IMR-90 (cell line): ENCODE measurements around the gene SH3TC1. TPM values are rescaled to one million over a fixed set of nuclear protein-coding genes. Genes with fewer than 3 reads are reported as not detected.

Source experiments
- ATAC-seq: fragments of 200-7000 bp; cut with Tn5 transposase; 2 replicates; pipeline ENCODE4 v1.9.1; 2020; ENCODE audit warnings: low read depth, mild to moderate bottlenecking, moderate library complexity
- BruUV-seq: library from RNA; stranded (reverse); fragments of 400-500 nt; replicated peaks from 2 replicates; lab custom pipeline; 2021; lab: Mats Ljungman, UMichigan
- CTCF ChIA-PET: fragments of 300-600 bp; formaldehyde crosslinking; extraction: SDS; loops from one replicate; lab custom pipeline; 2021; ENCODE audit warnings: antibody characterized with exemption; lab: Yijun Ruan, JAX
- POLR2A ChIA-PET: fragments of 300-600 bp; sonication (Branson Sonifier 250); formaldehyde crosslinking; loops from one replicate; lab custom pipeline; 2022; ENCODE audit warnings: antibody characterized with exemption; ENCODE audit not compliant: unreplicated experiment; lab: Charles Lee
- DNase-seq: peaks from one replicate; pipeline ENCODE4 v3.0.0; 2013
- H2AFZ ChIP-seq: replicated peaks from 2 replicates; pipeline ENCODE3; 2013; ENCODE audit warnings: low read length, mild to moderate bottlenecking; ENCODE audit not compliant: poor library complexity
- H2AK5ac ChIP-seq: 2 replicates; pipeline ENCODE4 v1.6.1; 2013; ENCODE audit warnings: low read depth, low read length, inconsistent platforms
- H2AK9ac ChIP-seq: replicated peaks from 2 replicates; pipeline ENCODE3; 2013; ENCODE audit warnings: mild to moderate bottlenecking, low read depth, low read length, moderate library complexity; ENCODE audit not compliant: poor library complexity
- H2BK120ac ChIP-seq: 2 replicates; pipeline ENCODE4 v1.6.1; 2013; ENCODE audit warnings: low read depth, low read length, inconsistent platforms
- H2BK15ac ChIP-seq: 3 replicates; pipeline ENCODE4 v1.6.1; 2013; ENCODE audit warnings: low read depth, low read length, inconsistent platforms
- H2BK20ac ChIP-seq: 2 replicates; pipeline ENCODE4 v1.6.1; 2013; ENCODE audit warnings: low read depth, mild to moderate bottlenecking, inconsistent platforms, low read length, moderate library complexity
- H2BK5ac ChIP-seq: 2 replicates; pipeline ENCODE4 v1.6.1; 2013; ENCODE audit warnings: mild to moderate bottlenecking, low read depth, low read length, inconsistent platforms; ENCODE audit not compliant: poor library complexity, severe bottlenecking
- H3K14ac ChIP-seq: replicated peaks from 2 replicates; pipeline ENCODE4 v1.6.1; 2013; ENCODE audit warnings: low read depth, low read length, inconsistent platforms
- H3K18ac ChIP-seq: 2 replicates; pipeline ENCODE4 v1.6.1; 2013; ENCODE audit warnings: low read depth, low read length, control low read depth
- H3K23ac ChIP-seq: 2 replicates; pipeline ENCODE4 v1.6.1; 2013; ENCODE audit warnings: low read depth, low read length, inconsistent platforms
- H3K27ac ChIP-seq: 2 replicates; pipeline ENCODE4 v1.5.1; 2013; ENCODE audit warnings: mild to moderate bottlenecking, control low read depth, low read length; ENCODE audit not compliant: insufficient read depth
- H3K27me3 ChIP-seq: 2 replicates; pipeline ENCODE4 v1.6.1; 2013; ENCODE audit warnings: low read length; ENCODE audit not compliant: control insufficient read depth, insufficient read depth
- H3K36me3 ChIP-seq: 2 replicates; pipeline ENCODE4 v1.6.1; 2013; ENCODE audit warnings: low read length, mixed read lengths; ENCODE audit not compliant: control insufficient read depth, insufficient read depth
- H3K4ac ChIP-seq: 2 replicates; pipeline ENCODE4 v1.6.1; 2013; ENCODE audit warnings: low read depth, low read length, inconsistent platforms
- H3K4me1 ChIP-seq: 2 replicates; pipeline ENCODE4 v1.6.1; 2013; ENCODE audit warnings: low read length, mixed read lengths; ENCODE audit not compliant: control insufficient read depth, insufficient read depth
- H3K4me2 ChIP-seq: 2 replicates; pipeline ENCODE4 v1.6.1; 2013; ENCODE audit warnings: low read depth, mild to moderate bottlenecking, control low read depth, low read length, moderate library complexity
- H3K4me3 ChIP-seq: 2 replicates; pipeline ENCODE4 v1.5.1; 2013; ENCODE audit warnings: low read depth, mild to moderate bottlenecking, control low read depth, low read length, moderate library complexity; ENCODE audit not compliant: insufficient read depth
- H3K56ac ChIP-seq: 2 replicates; pipeline ENCODE4 v1.6.1; 2013; ENCODE audit warnings: low read length, inconsistent platforms; ENCODE audit not compliant: insufficient read depth; ENCODE audit errors: extremely low read depth
- H3K79me1 ChIP-seq, 2 experiments: 2 replicates each; pipeline ENCODE4 v1.6.1; 2013; ENCODE audit warnings: low read length in 2 of 2, inconsistent platforms in 1 of 2, low read depth in 1 of 2
- H3K9ac ChIP-seq: 2 replicates; pipeline ENCODE4 v1.6.1; 2013; ENCODE audit warnings: low read depth, low read length, control low read depth
- H3K9me1 ChIP-seq: 2 replicates; pipeline ENCODE4 v1.6.1; 2013; ENCODE audit warnings: low read length, inconsistent platforms; ENCODE audit not compliant: insufficient read depth
- H3K9me3 ChIP-seq: 2 replicates; pipeline ENCODE4 v1.6.1; 2013; ENCODE audit warnings: low read length; ENCODE audit not compliant: control insufficient read depth, insufficient read depth
- H4K20me1 ChIP-seq: 2 replicates; pipeline ENCODE4 v1.6.1; 2013; ENCODE audit warnings: low read length, inconsistent platforms; ENCODE audit not compliant: insufficient read depth
- H4K5ac ChIP-seq: 2 replicates; pipeline ENCODE4 v1.6.1; 2013; ENCODE audit warnings: mild to moderate bottlenecking, low read depth, low read length, control low read depth
- H4K8ac ChIP-seq, 2 experiments: 2 replicates each; pipeline ENCODE4 v1.6.1; 2013; ENCODE audit warnings: low read depth in 2 of 2, low read length in 2 of 2, control low read depth in 1 of 2, inconsistent platforms in 1 of 2
- H4K91ac ChIP-seq: 2 replicates; pipeline ENCODE4 v1.6.1; 2013; ENCODE audit warnings: low read depth, low read length, inconsistent platforms; ENCODE audit not compliant: insufficient read depth
- ELK1 ChIP-seq: fragments of 150-350 bp; IDR thresholded peaks from 2 replicates; pipeline ENCODE4 v1.6.1; 2016; ENCODE audit warnings: low read depth, mild to moderate bottlenecking, low read length, moderate library complexity, borderline replicate concordance
- POLR2A ChIP-seq: IDR thresholded peaks from 2 replicates; pipeline ENCODE4 v1.6.1; 2012; ENCODE audit warnings: mild to moderate bottlenecking, low read depth, low read length
- RCOR1 ChIP-seq: IDR thresholded peaks from 2 replicates; pipeline ENCODE4 v1.6.1; 2012; ENCODE audit warnings: mild to moderate bottlenecking, low read length, improper control_type of control experiment; ENCODE audit not compliant: insufficient replicate concordance
- SMC3 ChIP-seq: fragments of 150-350 bp; IDR thresholded peaks from 2 replicates; pipeline ENCODE4 v1.6.1; 2016; ENCODE audit warnings: low read depth, mild to moderate bottlenecking, antibody characterized with exemption, low read length, moderate library complexity
- WGBS, 2 experiments: methylation state at CpG; one replicate each; pipeline versions ENCODE4 v1.1.5 to v1.1.7; 2013; ENCODE audit warnings: missing lambda C conversion rate in 2 of 2; ENCODE audit not compliant: insufficient read length in 1 of 2; ENCODE audit errors: extremely low coverage in 2 of 2; 5-methylcytosine and 5-hydroxymethylcytosine counted together
- dilution Hi-C: fragments of 300-500 bp; cut with HindIII; formaldehyde crosslinking; loops from one replicate; pipeline ENCODE4 v1.14.3; 2018; ENCODE audit warnings: low sequenced_read_pairs; ENCODE audit not compliant: unreplicated experiment
- in situ Hi-C: fragments of 300-500 bp; cut with MboI; formaldehyde crosslinking; loops from 3 replicates; pipeline ENCODE4 v1.14.3; 2019; ENCODE audit warnings: low sequenced_read_pairs, inconsistent platforms, mixed read lengths
- intact Hi-C: fragments of 100-400 bp; cut with micrococcal nuclease; formaldehyde crosslinking; loops from 2 replicates; pipeline ENCODE4 v1.10.0; 2022
- polyA plus RNA-seq, 3 experiments: library from polyadenylated mRNA; depleted of rRNA; stranded (reverse); fragments of >200 nt; gene quantifications; 2 replicates each; pipeline ENCODE4 v1.2.3, GENCODE V29; 2012; ENCODE audit warnings: low replicate concordance in 1 of 3
- total RNA-seq: library from RNA; depleted of rRNA; stranded (reverse); fragments of >200 nt; gene quantifications from 2 replicates; pipeline ENCODE4 v1.2.3, GENCODE V29; 2012

The SH3TC1 gene
- total and polyA plus RNA-seq, 2 of the 4 experiments (the other 2 are of a cell fraction), result 1.6 to 2.2 TPM

GRCh38 chr4:8203817-8204216 is 4.7 kb downstream of the SH3TC1 start:
- dilution Hi-C loops, result no loop called here
- no peaks in the 10 kb centered on the region for H3K36me3 ChIP-seq
- H3K14ac ChIP-seq, result no peak overlapping the region
- in situ Hi-C loops, result loop anchor here (25.0 kb wide), 1 partner anchor 408 kb away; no protein-coding TSS in a partner anchor
- H4K20me1 ChIP-seq, result no peaks in the 10 kb centered on the region
- H4K8ac ChIP-seq, result no peak overlapping the region
- H3K23ac ChIP-seq, result no peak overlapping the region
- no peak overlapping the region for H3K4me2 ChIP-seq
- no peak overlapping the region for H2AK5ac ChIP-seq
- H4K5ac ChIP-seq, result no peak overlapping the region
- intact Hi-C loops, result no loop called here
- H3K56ac ChIP-seq, result no peak overlapping the region
- no peak overlapping the region for H4K91ac ChIP-seq
- no peak overlapping the region for H2AFZ ChIP-seq
- H2BK5ac ChIP-seq, result no peak overlapping the region
- DNase-seq (no peak), ATAC-seq (no peak)
- no peak overlapping the region for H3K27ac ChIP-seq
- ChIA-PET POLR2A (no interaction called here), CTCF (no interaction called here)
- no peak overlapping the region for H3K4me3 ChIP-seq
- H2BK15ac ChIP-seq, result no peak overlapping the region
- no peaks in the 10 kb centered on the region for H3K9me3 ChIP-seq
- no peak overlapping the region for H2BK20ac ChIP-seq
- H2BK120ac ChIP-seq, result no peak overlapping the region
- H3K9ac ChIP-seq, result no peak overlapping the region
- H3K4me1 ChIP-seq, result peaks cover 15% of the 10 kb centered on the region
- no peaks in the 10 kb centered on the region for H3K79me1 ChIP-seq
- WGBS, 2 experiments, result 50% methylated on average over 1 of the region's 10 CpGs; no CpG with 5 or more reads in 1 of the 2 experiments
- H3K4ac ChIP-seq, result no peak overlapping the region
- H2AK9ac ChIP-seq, result no peak overlapping the region
- peaks cover 5% of the 10 kb centered on the region; the same call in 1 of the 2 replicates for H3K9me1 ChIP-seq
- H3K27me3 ChIP-seq, result peaks cover 4% of the 10 kb centered on the region
- no peak for TF ChIP-seq SMC3
- no peak for TF ChIP-seq RCOR1
- no peak for TF ChIP-seq ELK1
- no peak for TF ChIP-seq POLR2A
- H3K18ac ChIP-seq, result no peak overlapping the region
- BruUV-seq, result no TSS peak
